Activated CD8-positive, alpha-beta memory T cell treated with anti-CD3 and anti-CD28 coated beads for 36 hours (primary cell): Measurements from ENCODE around the gene RGS10. TPM values are rescaled to one million over a fixed set of nuclear protein-coding genes. Genes with fewer than 3 reads are reported as not detected.

ENCODE experiments used
- CTCF ChIA-PET: fragments of 350-600 bp; sonication (Branson Sonifier 250); formaldehyde crosslinking; loops from one replicate; lab custom pipeline; 2021; ENCODE audit warnings: antibody characterized with exemption; lab: Charles Lee
- POLR2A ChIA-PET: fragments of 350-600 bp; sonication (Branson Sonifier 250); formaldehyde crosslinking; loops from one replicate; lab custom pipeline; 2021; ENCODE audit warnings: antibody characterized with exemption; lab: Charles Lee
- total RNA-seq, 2 experiments: library from RNA; stranded (reverse); gene quantifications; one replicate each; pipeline ENCODE4 v1.2.3, GENCODE V29; 2021

RGS10 gene
- total RNA-seq, 2 experiments from 2014 or later, result 150 to 152 TPM

DNA sequence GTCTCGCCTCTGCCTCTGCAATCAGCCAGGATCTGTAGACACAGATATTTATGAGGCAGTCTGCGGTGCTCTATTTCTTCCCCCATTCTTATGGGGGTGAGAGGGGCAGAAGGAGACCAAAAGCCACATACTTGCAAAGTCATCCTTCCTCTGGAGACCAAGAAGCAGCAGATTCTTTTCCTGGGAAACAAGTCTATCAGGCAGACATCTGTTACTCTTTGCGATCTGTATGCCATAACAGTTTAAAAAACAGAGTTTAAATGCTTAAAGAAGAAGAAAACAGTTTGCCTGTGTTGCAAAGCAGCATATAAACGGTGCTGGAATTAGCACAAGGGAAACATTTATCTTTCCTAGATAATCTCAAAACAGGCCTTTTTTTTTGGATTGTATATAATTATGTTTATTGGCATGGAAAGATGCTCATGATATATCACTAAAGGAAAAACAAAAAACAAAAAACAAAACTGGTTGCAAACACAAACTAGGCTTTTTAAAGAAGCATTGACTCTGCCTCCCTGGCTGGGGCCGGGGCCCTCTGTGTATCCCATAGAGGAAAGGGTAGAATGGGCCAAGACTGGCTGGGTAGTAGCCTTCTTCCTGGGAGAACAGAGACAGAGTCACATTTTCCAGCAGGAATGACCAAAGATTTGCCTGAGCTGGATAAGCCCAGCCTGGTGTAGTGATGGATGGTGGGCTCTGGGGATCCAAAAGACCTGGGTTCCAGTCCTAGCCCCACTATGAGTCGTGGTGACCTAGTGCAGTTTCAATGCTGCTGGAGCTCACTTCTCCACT, 50.4 kb downstream of the RGS10 start:
- POLR2A ChIA-PET, result no interaction called here
- CTCF ChIA-PET, result no interaction called here

DNA sequence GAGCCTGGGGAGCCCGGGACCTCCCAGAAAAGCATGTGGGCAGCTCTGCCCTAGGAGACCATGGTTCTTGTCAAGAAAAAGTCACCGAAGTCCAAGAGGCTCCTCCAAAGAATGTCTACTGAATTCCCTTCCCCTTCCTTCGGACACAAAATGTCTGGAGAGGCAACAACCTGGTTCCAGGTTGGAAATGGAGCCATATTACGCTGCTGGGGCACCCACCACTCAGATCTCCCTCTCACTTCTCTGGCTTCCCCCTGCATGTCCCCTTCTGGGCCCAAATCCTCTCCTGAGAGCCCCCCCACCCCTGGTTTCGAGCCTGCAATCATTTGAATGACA, 52.6 kb downstream of the RGS10 start:
- POLR2A ChIA-PET, result interaction anchor here (0.6 to 1.2 kb wide), 3 partner anchors 150 to 926 kb away, joined by 3 to 5 read pairs (median 3); partner anchors contain the start of gene GRK5
- CTCF ChIA-PET, result interaction anchor here (0.5 to 2.2 kb wide), 21 partner anchors 10 to 454 kb away, joined by 3 to 7 read pairs (median 3); partner anchors contain the start of gene RGS10

- CTCF ChIA-PET, result interaction anchor here (1.1 to 2.2 kb wide), 6 partner anchors 43 to 73 kb away, joined by 3 to 6 read pairs (median 4); partner anchors contain the start of gene RGS10
These were observed 53.8 kb downstream of the RGS10 start for GRCh38 chr10:119488675-119489074.

GRCh38 chr10:119483839-119484238, 58.7 kb downstream of the RGS10 start:
- CTCF ChIA-PET, result no interaction called here
- POLR2A ChIA-PET, result no interaction called here

More at GRCh38 chr10:119488675-119489074, 53.8 kb downstream of the RGS10 start:
- POLR2A ChIA-PET, result interaction anchor here (0.6 kb wide), 2 partner anchors 55 to 108 kb away, joined by 5 to 11 read pairs; partner anchors contain the start of gene TIAL1

GRCh38 chr10:119483001-119483400, 59.5 kb downstream of the RGS10 start:
- POLR2A ChIA-PET, result no interaction called here
- CTCF ChIA-PET, result no interaction called here

DNA sequence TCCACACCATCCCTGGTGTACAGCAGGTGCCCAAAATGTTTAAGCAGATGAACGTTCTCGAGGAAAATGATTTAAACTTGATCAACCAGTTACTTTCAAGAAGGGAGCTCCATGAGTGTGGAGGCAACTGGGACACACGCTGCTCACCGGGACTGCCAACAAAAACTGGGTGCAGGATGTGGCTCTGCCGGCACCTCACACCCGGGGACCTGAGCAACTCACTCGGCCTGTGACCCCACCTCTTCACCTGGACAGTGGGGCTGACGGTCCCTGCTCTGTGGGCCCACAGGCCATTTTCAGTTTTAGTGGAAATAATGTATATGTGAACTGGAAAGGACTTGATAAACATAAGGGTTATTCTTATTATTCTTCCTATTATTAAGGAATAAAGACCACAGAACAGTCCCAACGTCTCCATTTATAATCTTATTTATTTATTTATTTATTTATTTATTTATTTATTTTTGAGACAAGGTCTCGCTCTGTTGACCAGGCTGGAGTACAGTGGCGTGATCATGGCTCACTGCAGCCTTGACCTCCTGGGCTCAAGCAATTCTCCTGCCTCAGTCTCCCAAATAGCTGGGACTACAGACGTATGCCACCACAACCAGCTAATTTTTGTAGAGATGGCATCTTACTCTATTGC, 60.6 kb downstream of the RGS10 start:
- CTCF ChIA-PET, result interaction anchor here (1.3 kb wide), 1 partner anchor 36 kb away, joined by 3 read pairs; no protein-coding TSS in a partner anchor
- POLR2A ChIA-PET, result no interaction called here

GRCh38 chr10:119480667-119481066, 61.9 kb downstream of the RGS10 start:
- ChIA-PET POLR2A (interaction anchor here (0.7 kb wide), 1 partner anchor 140 kb away, joined by 13 read pairs; no protein-coding TSS in a partner anchor), CTCF (interaction anchor here (1.3 to 1.6 kb wide), 2 partner anchors 10 to 35 kb away, joined by 3 to 5 read pairs; no protein-coding TSS in a partner anchor)

DNA sequence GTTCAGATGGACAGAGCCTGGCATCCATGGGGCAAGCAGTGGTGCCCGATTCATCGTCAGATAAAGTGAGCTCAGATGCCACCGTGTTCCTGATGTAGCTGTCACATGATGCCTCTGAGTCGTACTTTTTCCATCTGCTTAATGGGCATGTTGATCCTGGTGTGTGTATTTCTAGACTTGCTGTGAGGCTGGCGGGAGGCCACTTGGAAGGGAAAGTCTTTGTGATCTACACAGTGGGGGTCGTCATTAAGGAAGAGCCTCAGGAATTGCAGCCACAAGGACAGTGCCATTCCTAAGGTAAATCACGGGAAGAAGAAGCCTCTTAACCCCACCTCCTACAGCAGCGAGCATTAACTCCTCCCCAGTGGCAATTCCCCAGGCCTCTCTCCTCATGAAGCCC, 63.0 kb downstream of the RGS10 start:
- ChIA-PET CTCF (interaction anchor here (0.7 to 1.7 kb wide), 5 partner anchors 8 to 34 kb away, joined by 3 to 5 read pairs (median 3); no protein-coding TSS in a partner anchor), POLR2A (no interaction called here)

- CTCF ChIA-PET, result interaction anchor here (1.0 to 2.0 kb wide), 3 partner anchors 11 to 34 kb away, joined by 3 to 7 read pairs (median 5); no protein-coding TSS in a partner anchor
- POLR2A ChIA-PET, result no interaction called here
These were observed 63.6 kb downstream of the RGS10 start for GRCh38 chr10:119478811-119479341.

- POLR2A ChIA-PET, result no interaction called here
These were observed 64.3 kb downstream of the RGS10 start for GRCh38 chr10:119478111-119478802.

GRCh38 chr10:119477444-119477843, 65.1 kb downstream of the RGS10 start:
- ChIA-PET POLR2A (no interaction called here), CTCF (interaction anchor here (1.0 to 2.0 kb wide), 2 partner anchors 12 to 32 kb away, joined by 3 to 7 read pairs; no protein-coding TSS in a partner anchor)

More at GRCh38 chr10:119478111-119478802, 64.3 kb downstream of the RGS10 start:
- CTCF ChIA-PET, result interaction anchor here (1.0 to 2.0 kb wide), 4 partner anchors 11 to 33 kb away, joined by 3 to 7 read pairs (median 4); no protein-coding TSS in a partner anchor

GRCh38 chr10:119474606-119475005, 67.9 kb downstream of the RGS10 start:
- ChIA-PET POLR2A (no interaction called here), CTCF (no interaction called here)

- ChIA-PET CTCF (no interaction called here), POLR2A (no interaction called here)
These were observed 68.7 kb downstream of the RGS10 start for GRCh38 chr10:119473771-119474170.

DNA sequence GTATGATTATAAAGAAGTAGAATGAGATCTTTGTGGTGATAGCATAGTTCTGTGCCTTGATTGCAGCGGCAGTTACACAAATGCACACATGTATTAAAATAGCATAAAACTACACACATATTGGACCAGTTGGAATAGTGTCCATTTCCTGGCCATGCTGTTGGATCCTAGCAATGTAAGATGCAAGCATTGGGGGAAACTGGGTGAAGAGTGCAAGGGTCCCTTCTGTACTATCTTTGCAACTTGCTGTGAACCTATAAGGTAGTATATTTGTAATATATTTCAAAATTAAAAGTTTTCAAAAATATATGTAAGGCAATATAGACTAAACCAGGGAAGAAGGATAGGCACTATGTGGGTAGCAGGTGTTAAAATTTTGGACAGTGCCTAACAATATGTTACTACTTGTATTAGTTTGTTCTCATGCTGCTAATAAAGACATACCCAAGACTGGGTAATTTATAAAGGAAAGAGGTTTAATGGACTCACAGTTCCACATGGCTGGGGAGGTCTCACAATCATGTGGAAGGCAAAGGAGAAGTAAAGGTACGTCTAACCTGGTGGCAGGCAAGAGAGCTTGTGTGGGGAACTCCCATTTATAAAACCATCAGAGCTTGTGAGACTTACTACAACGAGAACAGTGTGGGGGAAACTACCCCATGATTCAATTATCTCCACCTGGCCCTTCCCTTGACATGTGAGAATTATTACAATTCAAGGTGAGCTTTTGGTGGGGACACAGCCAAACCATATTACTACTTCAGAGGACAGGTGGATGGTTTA, 71.4 kb downstream of the RGS10 start:
- ChIA-PET POLR2A (no interaction called here), CTCF (interaction anchor here (0.6 to 1.3 kb wide), 4 partner anchors 9 to 26 kb away, joined by 3 to 4 read pairs (median 3); no protein-coding TSS in a partner anchor)

GRCh38 chr10:119469846-119470245, 72.7 kb downstream of the RGS10 start:
- POLR2A ChIA-PET, result no interaction called here

DNA sequence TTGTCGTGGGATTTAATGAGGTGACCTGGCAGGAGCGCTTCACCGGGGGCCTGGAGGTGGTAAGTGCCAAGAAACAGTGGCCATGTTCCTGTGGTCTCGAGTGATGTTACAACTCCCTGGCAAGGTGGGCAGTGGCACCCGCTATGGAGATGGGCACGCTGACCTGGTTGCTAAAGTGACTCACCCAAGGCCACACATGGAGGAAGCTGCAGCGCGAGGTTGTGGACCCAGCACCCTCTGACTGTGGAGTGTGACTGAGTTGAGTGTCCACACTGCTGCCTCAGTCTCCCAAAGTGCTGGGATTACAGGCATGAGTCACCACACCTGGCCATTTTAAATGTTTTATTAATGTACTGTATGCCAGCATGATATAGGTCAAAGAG, 73.2 kb downstream of the RGS10 start:
- POLR2A ChIA-PET, result no interaction called here

More at GRCh38 chr10:119469846-119470245, 72.7 kb downstream of the RGS10 start:
- CTCF ChIA-PET, result interaction anchor here (0.5 to 1.7 kb wide), 5 partner anchors 11 to 466 kb away, joined by 3 to 5 read pairs (median 3); no protein-coding TSS in a partner anchor

GRCh38 chr10:119468542-119469324, 73.8 kb downstream of the RGS10 start:
- CTCF ChIA-PET, result interaction anchor here (0.6 to 1.7 kb wide), 3 partner anchors 21 to 153 kb away, joined by 3 read pairs; no protein-coding TSS in a partner anchor
- POLR2A ChIA-PET, result no interaction called here

More for the DNA sequence above, 73.2 kb downstream of the RGS10 start:
- CTCF ChIA-PET, result interaction anchor here (1.0 to 1.7 kb wide), 4 partner anchors 10 to 154 kb away, joined by 3 to 4 read pairs (median 3); no protein-coding TSS in a partner anchor
